Activated CD8-positive, alpha-beta memory T cell treated with anti-CD3 and anti-CD28 coated beads, Interleukin-2, amount 50 U/mL, for 1 hour (primary cell): ENCODE data around the gene CP.
"Not testable (repeated sequence)": the region's sequence is repeated elsewhere in the genome, so short reads cannot be mapped to it uniquely, and the experiment has no call there.

Source experiments
- DNase-seq: peaks from one replicate; pipeline ENCODE4 v3.0.0-alpha.2; 2020; ENCODE audit errors: extremely low read depth

The CP gene

GRCh38 chr3:149227591-149228268 lies 6.1 kb upstream of the CP start:
- no peak for DNase-seq

DNA sequence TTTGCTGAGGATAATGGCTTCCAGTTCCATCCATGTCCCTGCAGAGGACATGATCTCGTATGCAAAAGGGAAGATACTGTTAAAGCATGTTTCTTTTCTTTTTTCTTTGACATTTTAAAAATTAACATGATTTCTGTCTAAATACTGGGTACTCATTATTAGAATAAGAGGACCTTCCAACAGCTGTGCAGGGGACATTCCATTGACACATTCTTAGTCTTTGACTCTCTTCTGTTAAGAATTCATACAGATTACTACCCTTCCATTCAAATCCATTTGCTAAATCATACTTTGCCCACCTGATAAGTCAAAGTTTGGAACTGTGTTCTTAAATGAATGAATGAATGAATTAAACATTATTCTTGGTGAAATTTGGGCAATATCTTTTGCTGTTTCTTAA lies 5.1 kb upstream of the CP start:
- no peak for DNase-seq

- no peak for DNase-seq
Measured at GRCh38 chr3:149224736-149225594, 3.3 kb upstream of the CP start.

DNA sequence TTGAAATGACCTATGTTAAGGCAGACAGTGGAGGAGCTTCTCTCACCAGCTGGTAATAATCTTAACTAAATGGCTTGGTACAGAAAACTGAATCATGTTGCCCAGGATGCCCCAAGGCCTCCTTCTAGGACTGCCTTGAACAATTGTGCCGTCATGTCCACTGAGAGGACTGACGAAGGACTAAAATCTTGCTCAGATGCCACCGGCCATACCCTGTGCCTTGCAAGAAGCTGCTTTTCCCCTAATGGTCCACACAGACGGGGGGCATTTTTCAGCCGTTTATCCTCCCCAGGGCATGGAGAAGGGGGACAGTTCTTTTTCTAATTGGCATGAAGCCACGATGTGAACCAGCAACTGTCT lies 1.8 kb upstream of the CP start:
- DNase-seq: no peak

DNA sequence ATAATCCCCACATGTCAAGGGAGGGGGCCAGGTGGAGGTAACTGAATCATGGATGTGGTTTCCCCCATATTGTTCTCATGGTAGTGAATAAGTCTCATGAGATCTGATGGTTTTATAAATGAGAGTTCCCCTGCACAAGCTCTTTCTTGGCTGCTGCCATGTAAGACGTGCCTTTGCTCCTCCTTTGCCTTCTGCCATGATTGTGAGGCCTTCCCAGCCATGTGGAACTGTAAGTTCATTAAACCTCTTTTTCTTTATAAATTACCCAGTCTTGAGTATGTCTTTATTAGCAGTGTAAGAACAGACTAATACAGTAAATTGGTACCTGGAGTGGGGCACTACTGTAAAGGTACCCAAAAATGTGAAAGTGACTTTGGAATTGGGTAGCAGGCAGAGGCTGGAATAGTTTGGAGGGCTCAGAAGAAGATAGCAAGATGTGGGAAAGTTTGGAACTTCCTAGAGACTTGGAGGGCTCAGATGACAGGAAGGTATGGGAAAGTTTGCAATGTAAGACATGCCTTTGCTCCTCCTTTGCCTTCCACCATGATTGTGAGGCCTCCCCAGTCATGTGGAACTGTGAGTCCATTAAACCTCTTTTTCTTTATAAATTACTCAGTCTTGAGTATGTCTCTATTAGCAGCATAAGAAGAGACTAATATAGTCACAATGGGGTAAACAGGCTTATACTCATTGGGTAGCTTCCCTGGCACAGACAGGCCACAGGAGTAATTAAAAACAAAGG lies 2.1 kb downstream of the CP start:
- not testable (repeated sequence) for DNase-seq

DNA sequence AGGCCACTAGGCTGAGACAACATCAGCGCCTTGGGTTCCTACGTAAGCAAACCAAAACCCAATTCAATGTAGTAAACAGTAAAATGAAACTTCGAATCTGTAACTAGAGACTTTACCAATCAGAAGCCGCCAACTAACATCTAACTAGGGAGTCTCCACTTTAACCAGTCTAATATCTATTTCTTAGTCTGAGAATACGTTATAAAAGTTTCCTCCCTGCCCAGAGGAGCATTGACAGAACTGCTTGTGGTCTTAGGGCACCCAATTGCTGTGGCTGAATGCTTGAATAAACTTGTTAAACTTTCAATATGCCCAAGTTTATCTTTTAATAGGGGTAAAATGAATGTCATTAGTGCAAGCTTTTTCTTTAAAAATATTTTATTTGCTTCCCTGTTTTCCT lies 4.3 kb downstream of the CP start:
- DNase-seq: no peak

GRCh38 chr3:149216193-149216869 lies 5.3 kb downstream of the CP start:
- no peak for DNase-seq

DNA sequence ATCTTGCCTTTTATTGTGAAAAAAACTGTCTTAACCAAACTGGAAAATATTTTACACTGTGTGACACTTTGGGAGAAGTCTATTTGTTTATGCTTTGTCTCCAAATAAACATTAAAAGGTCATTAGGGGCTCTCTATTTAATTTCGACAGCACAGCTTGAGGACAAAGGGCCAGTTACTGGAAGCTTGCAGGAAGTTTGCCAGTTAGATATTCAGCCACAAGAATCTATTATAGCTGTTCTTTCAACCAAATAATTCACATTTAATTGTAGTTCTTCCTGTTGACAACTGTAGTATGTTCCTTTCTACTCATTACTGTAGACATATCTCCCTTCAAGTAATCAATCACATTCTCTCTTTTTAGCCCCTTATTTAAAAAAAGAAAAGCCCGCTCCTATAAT lies 6.1 kb downstream of the CP start:
- no peak for DNase-seq

GRCh38 chr3:149214702-149215101 lies 6.9 kb downstream of the CP start:
- no peak for DNase-seq

DNA sequence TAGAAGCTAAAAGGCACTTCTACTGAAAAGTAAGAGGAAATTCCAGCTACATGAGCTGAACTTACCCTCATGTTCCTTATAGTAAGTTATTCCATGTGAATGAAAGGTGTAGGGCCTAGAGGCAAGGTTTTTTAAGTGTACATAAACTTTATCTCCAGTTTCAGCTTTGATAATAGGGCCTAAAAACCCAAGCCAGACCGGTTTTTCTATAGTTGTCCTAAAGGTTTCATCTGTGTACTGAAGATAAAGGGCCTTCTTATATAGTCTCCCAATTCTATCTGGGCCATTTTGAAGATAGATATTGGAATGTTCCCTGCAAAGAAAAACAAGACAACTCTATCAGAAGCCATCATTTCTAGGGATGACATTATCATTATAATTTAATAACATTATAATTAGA lies 9.2 kb downstream of the CP start:
- no peak for DNase-seq

- no peak for DNase-seq
Measured at GRCh38 chr3:149209431-149209830, 12.2 kb downstream of the CP start.

GRCh38 chr3:149207475-149207874 lies 14.2 kb downstream of the CP start:
- no peak for DNase-seq

DNA sequence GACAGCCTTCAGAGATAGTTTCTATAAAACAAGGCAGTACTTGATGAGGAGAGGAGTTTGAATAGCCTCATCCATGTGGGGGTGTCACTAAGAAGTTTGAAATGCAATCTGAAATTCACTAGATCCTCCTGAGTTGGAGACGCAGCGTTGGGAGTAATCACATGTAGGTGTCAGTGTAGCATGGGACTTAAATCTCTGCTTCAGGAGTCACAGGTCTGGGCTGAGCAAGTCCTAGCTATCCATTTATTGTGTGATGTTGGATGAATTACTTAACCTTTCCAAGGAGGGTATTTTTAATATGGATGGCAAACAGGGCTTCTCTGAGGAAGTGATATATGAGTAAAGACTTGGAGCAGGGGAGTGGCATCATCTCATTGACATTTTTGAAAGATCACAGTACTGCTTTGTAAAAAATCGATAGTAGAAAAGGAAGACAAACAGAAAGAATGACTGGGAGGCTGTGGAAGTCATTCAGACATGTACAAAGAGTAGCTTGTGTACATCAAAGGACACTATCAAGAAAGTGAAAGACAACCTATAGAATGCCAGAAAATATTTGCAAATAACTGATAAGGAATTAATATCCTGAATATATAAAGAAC lies 17.1 kb downstream of the CP start:
- DNase-seq: no peak

- no peak for DNase-seq
Measured at GRCh38 chr3:149203758-149204157, 17.9 kb downstream of the CP start.

DNA sequence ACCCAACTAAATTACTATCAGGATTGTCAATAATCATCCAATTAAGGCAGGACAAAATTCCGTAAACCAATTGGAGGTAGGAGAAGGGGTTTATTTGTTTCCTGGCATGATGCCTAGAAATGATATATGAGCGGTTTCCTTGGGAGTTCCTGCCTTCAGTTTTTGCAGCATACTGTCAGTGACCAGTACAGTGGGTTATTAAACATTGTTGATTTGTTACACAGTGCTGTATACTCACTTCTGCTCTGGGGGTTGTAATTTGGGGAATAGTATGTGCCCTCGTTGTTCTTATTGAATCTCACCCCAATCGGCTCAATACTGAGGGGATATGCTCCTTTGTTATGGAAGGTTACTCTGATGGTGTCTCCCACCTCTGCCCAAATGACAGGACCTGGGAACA lies 22.2 kb downstream of the CP start:
- DNase-seq: no peak

DNA sequence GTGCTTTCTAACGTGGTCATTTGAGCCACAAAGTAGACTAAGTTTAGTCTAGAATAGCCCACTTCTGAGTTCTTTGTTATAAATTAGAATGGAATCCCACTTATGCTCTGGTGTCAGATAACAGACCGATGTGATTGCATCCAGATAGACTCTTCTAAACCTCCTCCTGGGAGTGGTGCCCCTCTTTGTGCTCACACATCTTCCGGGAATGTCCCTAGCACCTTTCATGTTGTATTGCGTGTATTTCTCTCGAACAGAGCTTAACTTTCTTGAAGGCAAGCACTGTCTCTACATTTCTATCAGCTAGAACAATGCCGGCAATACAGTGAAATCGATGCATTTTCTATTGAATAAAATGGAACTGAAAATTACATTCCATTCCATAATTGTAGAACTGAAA lies 23.0 kb downstream of the CP start:
- DNase-seq: no peak

- DNase-seq: no peak
Measured at GRCh38 chr3:149197669-149198068, 24.0 kb downstream of the CP start.

GRCh38 chr3:149196805-149197592 lies 24.6 kb downstream of the CP start:
- DNase-seq: not testable (repeated sequence)

DNA sequence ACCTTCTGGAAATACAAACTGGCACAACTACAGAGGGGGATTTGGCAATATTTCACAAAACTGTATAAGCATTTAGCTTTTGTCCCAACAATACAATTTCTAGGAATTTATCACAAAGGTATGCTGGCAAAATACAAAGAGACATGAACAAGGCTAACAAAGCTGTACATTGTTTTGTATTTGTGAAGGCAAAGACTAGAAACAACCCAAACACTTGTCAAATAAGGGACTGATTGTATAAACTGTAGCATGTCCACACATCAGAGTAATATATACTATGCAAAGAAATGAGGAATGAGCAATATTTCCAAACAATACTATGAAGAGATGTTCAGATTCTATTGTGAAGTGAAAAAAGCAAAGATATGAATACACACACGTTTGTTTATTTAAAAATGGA lies 26.4 kb downstream of the CP start:
- no peak for DNase-seq

DNA sequence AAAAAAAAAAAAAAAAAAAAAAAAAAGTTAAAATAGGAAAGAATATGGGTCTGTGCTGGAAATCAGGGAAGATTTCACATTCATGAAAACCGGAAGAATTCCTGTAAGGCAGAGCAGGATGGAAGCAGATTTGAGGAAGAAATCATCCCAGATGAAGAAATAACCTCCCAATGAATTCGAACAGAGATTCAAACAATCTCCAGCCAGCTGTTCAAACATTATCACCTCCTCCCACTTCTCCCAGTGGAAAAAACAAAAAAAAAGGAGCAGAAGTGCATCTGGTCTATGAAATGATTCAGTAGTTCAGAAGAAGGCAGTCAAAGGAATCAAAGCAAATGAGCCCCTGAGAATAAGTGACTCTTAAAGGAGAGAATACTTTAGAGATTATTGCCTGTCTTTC lies 33.1 kb downstream of the CP start:
- DNase-seq: no peak

DNA sequence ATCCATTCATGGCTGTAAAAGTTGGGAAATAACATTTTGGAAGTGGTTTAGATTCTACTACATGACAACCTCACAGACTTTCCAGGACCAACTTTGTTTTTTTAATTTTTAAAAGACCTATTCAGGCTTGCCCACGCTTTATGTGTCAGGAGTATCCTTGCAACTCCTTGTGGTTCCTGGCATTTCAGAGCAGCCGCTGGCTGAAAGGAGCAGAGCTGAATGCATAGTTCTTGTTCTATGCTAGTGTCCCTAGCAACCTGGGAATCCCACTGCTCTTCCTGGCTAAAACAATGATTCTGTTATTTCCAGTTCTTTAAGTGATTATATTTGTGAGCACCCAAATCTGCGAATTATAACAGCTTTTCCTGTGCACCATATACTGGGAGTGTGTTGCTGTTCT lies 34.9 kb downstream of the CP start:
- DNase-seq: no peak
